PC-3 (cell line): ENCODE data around the gene HEPACAM2. TPM values are rescaled to one million over a fixed set of nuclear protein-coding genes. Genes with fewer than 3 reads are reported as not detected.

Source experiments
- ATAC-seq: fragments of 200-7000 bp; cut with Tn5 transposase; 2 replicates; pipeline ENCODE4 v1.9.1; 2020; ENCODE audit warnings: mild to moderate bottlenecking, moderate library complexity
- BruUV-seq: library from RNA; stranded (reverse); fragments of 400-500 nt; replicated peaks from 2 replicates; lab custom pipeline; 2021; lab: Mats Ljungman, UMichigan
- CTCF ChIA-PET: fragments of 300-600 bp; sonication (Branson Sonifier 250); formaldehyde crosslinking; loops from one replicate; lab custom pipeline; 2022; ENCODE audit warnings: antibody characterized with exemption; lab: Charles Lee
- POLR2A ChIA-PET: fragments of 300-600 bp; sonication (Branson Sonifier 250); formaldehyde crosslinking; loops from one replicate; lab custom pipeline; 2022; ENCODE audit warnings: antibody characterized with exemption; ENCODE audit not compliant: unreplicated experiment; lab: Charles Lee
- DNase-seq: peaks from one replicate; pipeline ENCODE4 v3.0.0-alpha.2; 2015
- H2AFZ ChIP-seq: fragments of 300-600 bp; sonication (generic); 2 replicates; pipeline ENCODE4 v1.6.0; 2016; ENCODE audit warnings: antibody characterized with exemption, low read length
- H3F3A ChIP-seq: fragments of 300-600 bp; sonication (generic); one replicate; pipeline ENCODE4 v1.6.0; 2017; ENCODE audit warnings: antibody characterized with exemption, low read length, control low read depth, mild to moderate bottlenecking; ENCODE audit not compliant: unreplicated experiment
- H3K27ac ChIP-seq: fragments of 300-600 bp; sonication (generic); 2 replicates; pipeline ENCODE4 v1.5.1; 2016; ENCODE audit warnings: mild to moderate bottlenecking, low read length
- H3K27me3 ChIP-seq: fragments of 300-600 bp; sonication (generic); 2 replicates; pipeline ENCODE4 v1.6.1; 2016; ENCODE audit warnings: low read length, mixed read lengths
- H3K36me3 ChIP-seq: fragments of 300-600 bp; sonication (generic); 2 replicates; pipeline ENCODE4 v1.6.1; 2016; ENCODE audit warnings: low read depth, mixed run types, low read length, mixed read lengths
- H3K4me1 ChIP-seq: fragments of 300-600 bp; sonication (generic); 2 replicates; pipeline ENCODE4 v1.5.1; 2016; ENCODE audit warnings: low read length; ENCODE audit not compliant: insufficient read depth
- H3K4me2 ChIP-seq: fragments of 300-600 bp; sonication (generic); 2 replicates; pipeline ENCODE4 v1.6.0; 2016; ENCODE audit warnings: low read length
- H3K4me3 ChIP-seq: fragments of 300-600 bp; sonication (generic); 2 replicates; pipeline ENCODE4 v1.5.1; 2016; ENCODE audit warnings: mild to moderate bottlenecking, low read length, mixed read lengths
- H3K79me2 ChIP-seq: fragments of 300-600 bp; sonication (generic); 2 replicates; pipeline ENCODE4 v1.6.1; 2017; ENCODE audit warnings: low read length, mixed read lengths
- H3K9ac ChIP-seq: fragments of 300-600 bp; sonication (generic); 2 replicates; pipeline ENCODE4 v1.6.0; 2016; ENCODE audit warnings: mild to moderate bottlenecking, low read length
- H3K9me2 ChIP-seq: fragments of 300-600 bp; sonication (generic); replicated peaks from 2 replicates; pipeline ENCODE4 v1.6.1; 2016; ENCODE audit warnings: mixed run types, low read length, mixed read lengths
- H3K9me3 ChIP-seq: fragments of 300-600 bp; sonication (generic); 2 replicates; pipeline ENCODE4 v1.6.1; 2016; ENCODE audit warnings: low read length, mixed read lengths
- H4K20me1 ChIP-seq: fragments of 300-600 bp; sonication (generic); 2 replicates; pipeline ENCODE4 v1.6.1; 2016; ENCODE audit warnings: low read length, mixed read lengths
- EZH2 ChIP-seq: fragments of 300-600 bp; sonication (generic); IDR thresholded peaks from one replicate; pipeline ENCODE4 v1.6.1; 2017; ENCODE audit warnings: antibody characterized with exemption, mild to moderate bottlenecking, low read length; ENCODE audit not compliant: unreplicated experiment
- EZH2phosphoT487 ChIP-seq: fragments of 300-600 bp; sonication (generic); IDR thresholded peaks from 2 replicates; pipeline ENCODE4 v1.6.1; 2018; ENCODE audit warnings: mild to moderate bottlenecking, antibody characterized with exemption, low read length, borderline replicate concordance
- intact Hi-C: fragments of 100-400 bp; cut with micrococcal nuclease; formaldehyde crosslinking; loops from 2 replicates; pipeline ENCODE4 v1.9.0; 2023
- total RNA-seq: library from RNA; depleted of rRNA; stranded (reverse); fragments of >200 nt; gene quantifications from 2 replicates; pipeline ENCODE4 v1.2.3, GENCODE V29; 2014
- TF ChIP-seq, protein P1 (sequence below): fragments of 300-600 bp; sonication (generic); conservative IDR thresholded peaks from 2 replicates; pipeline ENCODE4 v1.5.1; 2017; ENCODE audit warnings: antibody characterized with exemption, low read depth, mild to moderate bottlenecking, low read length

The HEPACAM2 gene
- total RNA-seq, 1 experiment from 2014 or later: not detected

- peak overlapping the region; percentile 77 for H3K9ac ChIP-seq
- ChIA-PET POLR2A (interaction anchor here (0.5 to 0.6 kb wide), 2 partner anchors 77 to 1744 kb away, joined by 5 read pairs; no protein-coding TSS in a partner anchor), CTCF (no interaction called here)
- no peaks in the 10 kb centered on the region for H3K9me3 ChIP-seq
- no TSS peak for BruUV-seq
- H3K4me1 ChIP-seq: peaks cover 22% of the 10 kb centered on the region
- no peaks in the 10 kb centered on the region for H3K9me2 ChIP-seq
- peak overlapping the region; percentile 76 for H2AFZ ChIP-seq
- H3K79me2 ChIP-seq: peaks cover 40% of the 10 kb centered on the region
- H3K4me3 ChIP-seq: peak overlapping the region; percentile 86
- peak overlapping the region; percentile 81 for H3K4me2 ChIP-seq
- ATAC-seq (no peak), DNase-seq (peak; percentile 36)
- peak overlapping the region; percentile 78 for H3K27ac ChIP-seq
- no peaks in the 10 kb centered on the region for H3K36me3 ChIP-seq
- no peak for TF ChIP-seq EZH2
- no peaks in the 10 kb centered on the region for H3K27me3 ChIP-seq
- intact Hi-C loops: loop anchor here (10.0 kb wide), 1 partner anchor 396 kb away; the partner anchor contains the start of gene CDK6
- H3F3A ChIP-seq: no peaks in the 10 kb centered on the region
- H4K20me1 ChIP-seq: no peaks in the 10 kb centered on the region
Observed at GRCh38 chr7:93231259-93231658, 5.0 kb upstream of the HEPACAM2 start.

GRCh38 chr7:93228302-93228701, 2.0 kb upstream of the HEPACAM2 start:
- ChIA-PET CTCF (interaction anchor here (0.6 to 1.6 kb wide), 2 partner anchors 49 to 678 kb away, joined by 3 to 6 read pairs; no protein-coding TSS in a partner anchor), POLR2A (no interaction called here)
- Histone ChIP-seq H3K9ac (no peak overlapping the region), H3K4me1 (peaks cover 22% of the 10 kb centered on the region), H3K4me3 (no peak overlapping the region), H3K36me3 (no peaks in the 10 kb centered on the region), H3K27ac (no peak overlapping the region), H2AFZ (no peak overlapping the region), H3K9me3 (no peaks in the 10 kb centered on the region), H3K4me2 (peak overlapping the region; percentile 29), H4K20me1 (no peaks in the 10 kb centered on the region), H3K27me3 (no peaks in the 10 kb centered on the region), H3F3A (no peaks in the 10 kb centered on the region), H3K9me2 (no peaks in the 10 kb centered on the region), H3K79me2 (peaks cover 11% of the 10 kb centered on the region)
- ATAC-seq (peak; percentile 8; the same call in 1 of the 2 replicates), DNase-seq (peak; percentile 81)
- intact Hi-C loops: loop anchor here (1.0 to 2.0 kb wide), 5 partner anchors 19 to 136 kb away; no protein-coding TSS in a partner anchor
- TF ChIP-seq, protein P1, sequence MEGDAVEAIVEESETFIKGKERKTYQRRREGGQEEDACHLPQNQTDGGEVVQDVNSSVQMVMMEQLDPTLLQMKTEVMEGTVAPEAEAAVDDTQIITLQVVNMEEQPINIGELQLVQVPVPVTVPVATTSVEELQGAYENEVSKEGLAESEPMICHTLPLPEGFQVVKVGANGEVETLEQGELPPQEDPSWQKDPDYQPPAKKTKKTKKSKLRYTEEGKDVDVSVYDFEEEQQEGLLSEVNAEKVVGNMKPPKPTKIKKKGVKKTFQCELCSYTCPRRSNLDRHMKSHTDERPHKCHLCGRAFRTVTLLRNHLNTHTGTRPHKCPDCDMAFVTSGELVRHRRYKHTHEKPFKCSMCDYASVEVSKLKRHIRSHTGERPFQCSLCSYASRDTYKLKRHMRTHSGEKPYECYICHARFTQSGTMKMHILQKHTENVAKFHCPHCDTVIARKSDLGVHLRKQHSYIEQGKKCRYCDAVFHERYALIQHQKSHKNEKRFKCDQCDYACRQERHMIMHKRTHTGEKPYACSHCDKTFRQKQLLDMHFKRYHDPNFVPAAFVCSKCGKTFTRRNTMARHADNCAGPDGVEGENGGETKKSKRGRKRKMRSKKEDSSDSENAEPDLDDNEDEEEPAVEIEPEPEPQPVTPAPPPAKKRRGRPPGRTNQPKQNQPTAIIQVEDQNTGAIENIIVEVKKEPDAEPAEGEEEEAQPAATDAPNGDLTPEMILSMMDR: peak; percentile 81
- no peak for TF ChIP-seq EZH2
- no TSS peak for BruUV-seq

GRCh38 chr7:93219868-93220267, 6.4 kb downstream of the HEPACAM2 start:
- Histone ChIP-seq H3F3A (no peaks in the 10 kb centered on the region), H3K79me2 (no peaks in the 10 kb centered on the region), H3K4me3 (no peak overlapping the region), H3K4me1 (no peaks in the 10 kb centered on the region), H4K20me1 (no peaks in the 10 kb centered on the region), H3K9me3 (no peaks in the 10 kb centered on the region), H3K27me3 (no peaks in the 10 kb centered on the region), H3K9me2 (no peaks in the 10 kb centered on the region), H3K36me3 (no peaks in the 10 kb centered on the region), H2AFZ (no peak overlapping the region), H3K9ac (no peak overlapping the region), H3K4me2 (no peak overlapping the region), H3K27ac (no peak overlapping the region)
- BruUV-seq: no TSS peak
- TF ChIP-seq EZH2phosphoT487 (no peak), EZH2 (no peak)
- TF ChIP-seq, protein P1: no peak
- ChIA-PET POLR2A (no interaction called here), CTCF (no interaction called here)
- no peak for DNase-seq
- no peak for ATAC-seq
- intact Hi-C loops: no loop called here
